GM13977 (cell line): ENCODE measurements around the gene HDGF.
A peak's percentile ranks its signal among the peaks of the same experiment; 100 is the strongest.

Experiments
- DNase-seq: peaks from one replicate; pipeline ENCODE4 v3.0.0; 2012; ENCODE audit warnings: low spot score
- in situ Hi-C: fragments of 300-500 bp; cut with MboI; formaldehyde crosslinking; loops from one replicate; pipeline ENCODE4 v1.12.0; 2022; ENCODE audit warnings: low sequenced_read_pairs, low pct_unique_long_range_greater_than_20kb, mixed read lengths, inconsistent platforms; ENCODE audit not compliant: unreplicated experiment
- TF ChIP-seq, protein P1 (sequence below): IDR thresholded peaks from 2 replicates; pipeline ENCODE4 v1.5.1; 2012; ENCODE audit warnings: mild to moderate bottlenecking, control low read depth; ENCODE audit not compliant: insufficient read depth; ENCODE audit errors: extremely low read depth, missing control alignments

The HDGF gene

GRCh38 chr1:156751757-156752481 lies 444 bp upstream of the HDGF start:
- TF ChIP-seq, protein P1, sequence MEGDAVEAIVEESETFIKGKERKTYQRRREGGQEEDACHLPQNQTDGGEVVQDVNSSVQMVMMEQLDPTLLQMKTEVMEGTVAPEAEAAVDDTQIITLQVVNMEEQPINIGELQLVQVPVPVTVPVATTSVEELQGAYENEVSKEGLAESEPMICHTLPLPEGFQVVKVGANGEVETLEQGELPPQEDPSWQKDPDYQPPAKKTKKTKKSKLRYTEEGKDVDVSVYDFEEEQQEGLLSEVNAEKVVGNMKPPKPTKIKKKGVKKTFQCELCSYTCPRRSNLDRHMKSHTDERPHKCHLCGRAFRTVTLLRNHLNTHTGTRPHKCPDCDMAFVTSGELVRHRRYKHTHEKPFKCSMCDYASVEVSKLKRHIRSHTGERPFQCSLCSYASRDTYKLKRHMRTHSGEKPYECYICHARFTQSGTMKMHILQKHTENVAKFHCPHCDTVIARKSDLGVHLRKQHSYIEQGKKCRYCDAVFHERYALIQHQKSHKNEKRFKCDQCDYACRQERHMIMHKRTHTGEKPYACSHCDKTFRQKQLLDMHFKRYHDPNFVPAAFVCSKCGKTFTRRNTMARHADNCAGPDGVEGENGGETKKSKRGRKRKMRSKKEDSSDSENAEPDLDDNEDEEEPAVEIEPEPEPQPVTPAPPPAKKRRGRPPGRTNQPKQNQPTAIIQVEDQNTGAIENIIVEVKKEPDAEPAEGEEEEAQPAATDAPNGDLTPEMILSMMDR = no peak
- in situ Hi-C loops = no loop called here

GRCh38 chr1:156750711-156751450 lies 594 bp downstream of the HDGF start:
- in situ Hi-C loops = no loop called here
- DNase-seq = no peak

More at GRCh38 chr1:156751757-156752481, 444 bp upstream of the HDGF start:
- peak; percentile 97 for DNase-seq

DNA sequence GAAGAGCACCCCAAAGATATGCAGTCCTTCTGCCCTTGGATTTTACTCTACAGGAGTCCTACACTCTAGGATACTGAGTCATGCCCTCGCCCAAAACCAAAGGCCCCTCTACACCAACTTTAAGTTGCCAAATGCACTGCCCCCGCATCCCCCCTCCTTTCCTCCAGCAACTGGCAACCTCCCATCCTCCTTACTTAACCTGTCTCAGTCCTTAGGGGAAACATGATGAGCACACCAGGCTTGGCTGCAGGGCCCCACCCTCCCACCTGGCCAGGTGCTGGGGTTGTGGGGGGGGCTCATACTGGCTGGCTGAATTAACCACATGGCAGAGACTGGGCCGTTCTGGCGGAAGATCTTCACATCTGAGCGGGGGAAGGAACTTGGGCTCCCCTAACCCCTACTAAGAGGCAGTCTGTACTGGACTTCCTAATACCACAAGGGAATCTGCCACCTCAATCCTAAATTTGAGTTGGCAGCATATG lies 1.2 kb downstream of the HDGF start:
- no peak for DNase-seq
- TF ChIP-seq, protein P1 = no peak
- in situ Hi-C loops = no loop called here

More at GRCh38 chr1:156750711-156751450, 594 bp downstream of the HDGF start:
- TF ChIP-seq, protein P1 = no peak

DNA sequence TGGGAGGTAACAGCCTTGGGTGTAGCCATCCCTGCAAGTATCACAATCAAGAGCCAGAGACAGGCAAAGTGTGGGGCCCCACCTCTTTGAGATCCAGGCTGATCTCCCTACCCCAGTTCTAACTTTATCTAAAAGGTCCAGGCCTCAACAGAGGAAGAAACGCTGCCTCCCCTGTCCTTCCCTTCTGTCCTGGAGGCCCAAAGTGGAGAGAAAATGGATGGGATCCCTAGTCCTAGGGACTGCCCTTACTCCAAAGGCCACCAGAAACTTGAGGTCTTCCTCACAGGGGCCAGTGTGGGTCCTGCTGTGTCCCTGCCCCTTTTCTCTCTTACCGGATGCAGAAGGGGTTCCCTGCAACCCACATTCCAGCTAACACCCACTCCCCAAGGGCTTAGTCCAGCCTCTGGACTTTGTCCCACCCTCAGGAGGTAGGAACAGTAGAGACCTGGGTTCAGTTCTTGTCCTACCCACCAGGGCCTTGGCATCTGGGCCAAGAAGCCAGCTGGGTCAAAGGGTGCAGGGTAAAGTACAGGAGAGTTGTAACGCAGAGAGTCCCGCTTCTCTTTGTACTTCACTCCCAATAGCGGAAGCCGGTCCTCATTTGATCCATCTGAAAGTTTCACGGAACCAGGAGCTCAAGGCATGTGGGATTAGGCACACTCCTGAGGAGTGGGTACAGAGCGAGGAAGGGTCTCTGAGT lies 1.9 kb downstream of the HDGF start:
- in situ Hi-C loops = no loop called here
- TF ChIP-seq, protein P1 = no peak
- no peak for DNase-seq

GRCh38 chr1:156748670-156749418 lies 2.6 kb downstream of the HDGF start:
- in situ Hi-C loops = no loop called here
- TF ChIP-seq, protein P1 = no peak
- no peak for DNase-seq
